Dedifferentiated amniotic fluid mesenchymal stem cell (primary cell): ENCODE results near the gene EEPD1.
"Not testable (repeated sequence)": the region's sequence is repeated elsewhere in the genome, so short reads cannot be mapped to it uniquely, and the experiment has no call there.

Experiments used
- DNase-seq: peaks from one replicate; pipeline ENCODE4 v3.0.0-alpha.2; 2016; ENCODE audit errors: extremely low spot score

EEPD1 gene

DNA sequence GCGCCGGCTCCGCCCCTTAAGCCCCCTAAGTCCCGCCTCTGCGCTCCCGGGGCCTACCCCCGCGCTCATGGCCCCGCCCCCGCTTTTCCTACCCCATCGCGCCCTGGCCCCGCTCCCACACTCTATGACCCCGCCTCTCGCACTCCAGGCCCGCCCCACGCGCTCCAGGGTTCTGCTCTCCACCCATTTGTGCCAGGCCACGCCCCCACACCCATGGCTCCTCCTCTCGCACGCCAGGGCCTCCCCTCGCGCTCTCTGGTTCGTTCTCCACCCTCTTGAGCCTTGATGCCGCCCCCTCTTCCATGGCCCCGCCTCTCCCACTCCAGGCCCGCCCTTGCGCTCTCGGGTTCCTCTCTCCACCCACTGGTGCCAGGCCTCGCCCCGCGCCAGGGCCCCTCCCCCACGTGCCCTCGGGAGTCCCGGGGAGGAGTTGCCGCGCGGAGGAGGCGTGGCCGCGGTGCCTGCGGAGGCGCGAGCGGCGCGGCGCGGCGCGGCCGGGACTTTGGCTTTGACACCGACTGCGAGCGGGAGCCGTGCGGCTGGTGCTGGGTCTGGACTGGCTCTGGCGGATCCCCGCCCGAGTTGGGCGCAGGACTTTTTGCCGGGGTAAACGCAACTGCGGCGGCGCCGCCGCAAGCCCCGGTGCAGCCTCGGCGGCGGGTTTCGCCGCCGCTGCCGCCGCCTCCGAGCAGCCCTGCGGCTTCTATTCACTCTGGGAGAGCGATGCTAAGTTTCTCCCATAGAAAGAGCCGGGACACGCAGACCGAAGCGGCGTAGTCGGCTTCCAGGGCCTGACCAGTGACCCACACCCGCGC is at the start of gene EEPD1:
Gene EEPD1, plus strand, starts transcription at position 499 of the 815 bp plus-strand sequence. CDS start 1,071 bp downstream, outside the sequence.
- DNase-seq: peak; percentile 99

DNA sequence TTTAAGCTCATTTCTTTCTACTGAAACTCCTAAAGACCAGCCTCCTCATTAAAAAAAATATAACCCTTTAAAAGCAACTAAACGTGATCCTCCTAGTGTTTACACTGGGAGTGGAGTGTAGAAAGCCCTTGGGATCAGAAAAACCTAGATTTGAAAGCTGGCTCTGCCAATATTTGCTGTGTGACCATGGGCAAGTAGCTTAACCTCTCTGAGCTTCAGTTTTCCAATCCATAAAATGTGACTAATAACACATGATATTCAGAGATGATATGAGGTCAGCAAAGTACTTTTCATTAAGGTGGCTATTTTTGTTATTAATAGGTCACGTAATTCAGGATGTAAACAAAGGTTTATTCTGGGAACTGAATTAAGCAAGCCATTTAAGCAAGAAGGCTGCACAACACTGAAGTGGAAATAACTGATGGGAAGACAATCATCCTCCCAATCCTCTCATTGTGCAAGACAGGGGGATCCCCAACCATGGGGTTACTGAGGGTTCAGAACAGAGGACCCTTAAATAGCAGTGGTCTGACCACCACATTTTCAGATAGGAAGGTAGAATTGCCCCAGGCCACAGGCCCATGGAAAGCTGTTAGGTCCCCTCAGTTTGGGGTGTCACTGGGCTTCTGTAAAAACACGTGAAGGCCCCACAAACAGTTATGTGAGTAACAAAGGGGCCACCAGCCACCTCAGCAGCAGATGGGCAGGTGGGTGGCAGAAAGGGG is 49.1 kb upstream of the EEPD1 start:
- DNase-seq: no peak

DNA sequence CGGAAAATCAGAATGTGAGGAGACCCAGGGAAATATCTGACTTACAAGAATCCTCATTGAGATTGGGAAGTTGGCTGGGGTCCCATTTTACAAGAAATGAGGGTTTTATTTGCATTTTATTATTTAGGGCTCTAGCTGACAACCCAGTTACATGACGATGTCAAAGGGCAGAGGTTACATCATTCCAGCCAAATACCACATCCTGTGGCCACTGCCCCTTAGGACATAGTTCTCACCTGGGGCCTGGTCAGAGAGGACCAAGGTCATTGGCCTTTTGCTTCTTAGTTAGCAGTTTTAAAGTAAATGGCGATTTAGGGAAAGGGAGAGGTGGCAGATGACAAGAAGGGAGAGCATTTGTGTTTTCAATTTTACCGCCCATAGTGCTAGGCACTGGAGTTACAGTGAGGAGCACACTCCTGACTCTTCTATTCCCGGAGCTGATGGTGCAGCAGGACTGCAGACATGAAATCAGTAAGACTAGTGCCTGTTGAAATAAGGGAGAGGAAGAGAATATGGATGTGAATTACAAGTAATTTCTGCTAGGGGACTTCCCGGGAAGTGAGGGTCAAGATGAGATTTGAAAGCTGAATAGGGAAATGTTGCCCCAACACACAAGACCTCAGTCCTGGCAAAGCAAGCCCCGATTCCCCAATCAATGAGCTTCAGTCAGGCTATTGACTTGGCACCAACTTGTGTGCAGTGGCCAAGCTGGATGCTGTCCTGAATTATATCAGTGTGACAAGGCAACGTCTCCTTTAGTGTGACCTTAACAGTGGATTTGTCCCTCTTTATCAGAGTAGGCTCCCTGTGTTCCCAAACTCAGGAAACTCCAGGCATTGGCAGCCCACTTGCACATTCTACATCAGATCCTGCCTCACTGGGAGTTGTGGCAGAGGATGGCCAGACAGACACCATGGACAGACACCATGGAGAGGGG is 45.8 kb upstream of the EEPD1 start:
- not testable (repeated sequence) for DNase-seq

DNA sequence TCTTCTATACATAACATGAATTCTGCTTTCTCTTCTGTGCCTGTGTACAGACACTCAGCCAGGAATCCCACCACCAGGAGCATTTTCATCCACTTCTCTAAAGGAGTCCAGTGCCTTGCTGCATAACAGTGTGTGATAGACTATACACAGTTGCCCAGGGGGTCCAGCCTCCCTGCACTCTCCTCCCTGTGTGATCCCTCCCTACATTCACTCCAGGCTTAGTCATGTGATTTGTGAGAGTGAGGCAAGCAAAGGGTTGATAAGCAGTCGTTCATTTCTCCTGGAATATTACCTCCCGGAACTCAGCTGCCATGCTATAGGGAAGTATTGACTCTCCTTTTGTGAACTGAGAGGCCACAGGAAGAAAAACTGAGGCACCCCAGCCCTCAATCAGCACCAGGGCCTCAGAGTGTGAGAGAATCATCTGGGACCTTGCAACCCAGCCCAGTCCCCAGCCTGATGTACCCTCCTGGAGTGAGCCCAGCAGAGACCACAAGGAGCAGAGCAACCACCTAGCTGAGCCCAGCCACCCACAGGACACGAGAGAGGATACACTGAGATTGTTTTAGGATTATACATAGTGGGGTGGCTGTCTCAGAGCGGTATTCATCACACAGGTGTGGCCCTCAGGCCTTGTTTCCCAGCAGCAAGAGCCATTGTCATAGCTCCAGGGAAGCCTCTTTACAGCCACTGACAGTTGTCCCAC is 45.0 kb upstream of the EEPD1 start:
- no peak for DNase-seq

DNA sequence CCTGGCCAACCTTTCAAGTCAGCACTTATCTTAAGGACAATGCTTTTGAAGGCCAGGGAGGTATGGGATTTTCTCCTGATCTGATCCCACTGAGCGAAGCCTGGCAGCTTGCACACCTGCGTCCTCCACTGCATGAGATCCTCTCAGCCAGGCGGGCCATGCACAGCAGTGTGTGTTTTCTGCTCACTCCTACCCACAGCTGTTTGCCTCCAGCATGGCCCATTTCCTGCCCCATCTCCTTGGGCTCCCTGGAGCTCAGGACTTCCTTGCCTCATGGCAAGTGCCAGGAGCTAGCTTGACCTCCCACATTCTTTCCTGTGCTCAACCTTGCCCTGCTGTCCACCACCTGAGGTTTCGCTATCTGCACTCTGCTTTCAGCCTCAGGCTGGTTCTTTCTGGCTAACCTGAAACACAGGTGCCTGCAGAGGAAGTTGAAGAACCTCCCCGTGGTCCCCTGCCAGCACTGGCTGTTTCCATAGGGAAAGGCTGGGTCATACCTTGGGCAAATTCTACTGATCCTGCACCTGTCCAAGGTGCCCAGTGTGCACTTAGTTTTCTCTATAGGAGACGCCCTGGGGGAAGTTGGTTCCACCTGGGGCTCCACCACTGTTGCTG is 43.9 kb upstream of the EEPD1 start:
- DNase-seq: no peak

DNA sequence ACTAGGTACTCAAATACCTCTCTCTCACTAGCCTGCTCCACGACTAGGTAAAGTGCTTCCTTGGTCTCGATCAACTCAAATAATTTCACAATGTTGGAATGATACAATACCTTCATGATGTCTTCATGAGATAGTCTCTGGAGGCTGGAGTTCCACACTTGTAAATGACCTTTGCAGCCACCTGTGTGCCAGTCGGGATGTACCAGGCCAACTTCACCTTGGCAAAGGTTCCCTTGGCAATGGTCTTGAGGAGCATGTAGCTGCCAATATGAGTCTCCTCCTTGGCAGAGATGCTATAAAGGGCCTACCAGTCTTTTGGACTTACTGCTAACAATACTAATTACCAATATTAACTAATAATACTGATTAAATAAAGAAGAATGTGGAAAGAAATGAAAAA is 42.5 kb upstream of the EEPD1 start:
- DNase-seq: no peak

DNA sequence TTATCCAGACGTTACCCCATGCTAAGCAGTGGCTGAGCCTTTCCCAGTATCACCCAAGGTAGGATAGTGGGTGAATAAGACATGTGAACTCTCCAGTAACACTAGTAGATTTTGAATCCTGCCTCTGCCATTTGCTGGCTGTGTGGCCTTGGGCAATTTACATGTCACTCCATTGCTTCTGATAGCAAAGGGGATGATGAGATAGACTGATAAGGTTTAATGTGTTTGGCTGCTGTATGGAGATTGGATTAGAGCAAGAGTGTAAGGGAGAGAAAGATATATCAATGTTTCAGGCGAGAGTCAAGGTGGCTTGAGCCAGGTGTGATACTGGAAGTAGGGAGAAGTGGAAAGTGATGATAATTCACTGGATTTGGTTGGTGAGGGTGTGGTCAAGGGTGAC is 40.1 kb upstream of the EEPD1 start:
- no peak for DNase-seq

DNA sequence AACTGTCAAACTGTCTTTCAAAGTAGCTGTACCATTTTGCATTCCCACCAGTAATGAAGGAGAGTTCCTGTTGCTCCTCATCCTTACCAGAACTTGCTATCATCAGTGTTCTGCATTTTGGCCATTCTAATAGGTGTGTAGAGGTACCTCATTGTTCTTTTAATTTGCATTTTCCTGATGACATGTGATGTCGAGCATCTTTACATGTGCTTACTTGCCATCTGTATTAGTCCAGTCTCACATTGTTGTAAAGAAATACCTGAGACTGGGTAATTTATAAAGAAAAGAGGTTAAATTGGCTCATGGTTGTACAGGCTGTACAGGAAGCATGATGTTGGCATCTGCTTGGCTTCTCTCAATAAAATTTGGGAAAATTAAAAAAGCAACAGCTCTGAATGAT is 38.7 kb upstream of the EEPD1 start:
- DNase-seq: no peak

DNA sequence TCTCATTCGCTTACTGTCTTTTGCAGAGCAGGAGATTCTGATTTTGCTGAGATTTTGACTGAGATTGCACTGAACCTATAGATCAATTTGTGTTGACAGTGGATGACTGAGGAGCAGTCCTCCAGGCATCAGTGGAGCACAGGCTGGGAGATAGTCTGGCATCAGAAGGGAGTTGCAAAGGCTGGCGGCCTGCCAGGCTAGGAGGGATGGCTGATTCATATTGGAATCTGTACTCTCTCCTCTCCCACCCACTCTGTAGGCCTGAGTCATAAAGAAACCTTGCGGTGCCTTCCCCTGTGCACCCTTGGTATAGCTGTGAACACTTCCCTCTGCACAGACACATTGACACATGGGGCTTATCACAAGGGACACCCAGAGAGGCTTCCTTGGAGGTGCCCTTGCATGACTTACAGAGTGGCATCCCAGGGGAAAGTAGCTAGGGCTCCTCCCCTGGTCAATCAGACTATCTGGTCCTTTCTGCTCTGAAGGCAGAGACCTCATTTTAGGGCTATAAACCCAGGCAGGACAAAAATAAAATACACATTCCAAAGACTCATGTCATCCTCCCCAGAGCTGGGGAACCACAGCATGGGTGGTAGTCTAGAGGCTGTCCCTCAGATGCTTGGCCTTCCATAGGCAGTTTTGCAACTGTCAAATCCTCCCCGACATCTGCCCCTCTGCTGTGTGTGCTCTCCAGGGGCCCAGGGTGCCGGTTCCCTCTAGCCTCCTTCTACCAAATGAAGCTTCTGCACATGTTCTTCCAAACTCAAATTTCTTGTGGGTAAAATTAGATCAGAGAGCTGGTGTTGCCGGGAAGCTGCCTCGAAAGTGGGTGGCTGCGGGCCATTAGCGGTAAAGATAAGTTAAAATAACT is 37.4 kb upstream of the EEPD1 start:
- DNase-seq: peak; percentile 91

DNA sequence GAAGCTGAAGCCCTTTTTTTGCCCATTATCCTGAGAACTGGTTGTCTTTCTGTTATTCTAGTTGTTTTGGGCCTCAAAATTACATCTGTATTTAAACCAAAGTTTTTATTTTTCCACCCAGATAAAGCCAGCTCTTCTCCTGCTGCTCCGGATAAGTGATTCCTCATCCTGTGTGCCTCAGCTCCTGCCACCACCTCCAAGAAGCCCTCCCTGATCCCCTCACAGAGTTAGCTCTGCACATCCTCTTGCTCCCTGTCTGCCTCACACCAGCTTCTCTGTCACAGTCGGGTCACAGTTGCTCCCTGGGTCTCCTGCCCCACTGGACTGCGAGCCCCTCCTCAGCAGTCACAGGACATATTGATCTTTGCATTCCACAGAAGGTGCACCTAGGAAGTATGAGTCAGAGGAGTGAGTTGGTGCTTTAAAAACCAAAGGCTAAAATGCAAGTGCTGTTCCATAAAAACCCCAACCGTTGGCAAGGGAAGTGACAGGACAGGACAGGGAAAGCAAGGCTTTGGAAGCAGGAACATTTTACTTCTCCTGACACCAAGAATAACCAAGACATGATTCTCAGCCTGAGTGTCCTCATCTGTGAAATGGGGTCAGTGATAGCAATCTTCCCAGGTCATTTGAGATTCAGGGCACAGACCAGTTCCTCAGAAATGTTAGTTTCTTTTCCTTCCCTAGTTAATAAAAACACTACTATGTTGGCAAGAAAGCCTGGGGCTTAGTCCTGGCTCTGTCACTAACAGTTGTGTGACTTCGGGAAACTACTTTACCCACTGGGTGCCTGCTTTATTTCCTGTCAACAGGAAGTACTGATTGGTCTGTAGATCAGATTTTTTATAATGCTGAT is 36.5 kb upstream of the EEPD1 start:
- no peak for DNase-seq

DNA sequence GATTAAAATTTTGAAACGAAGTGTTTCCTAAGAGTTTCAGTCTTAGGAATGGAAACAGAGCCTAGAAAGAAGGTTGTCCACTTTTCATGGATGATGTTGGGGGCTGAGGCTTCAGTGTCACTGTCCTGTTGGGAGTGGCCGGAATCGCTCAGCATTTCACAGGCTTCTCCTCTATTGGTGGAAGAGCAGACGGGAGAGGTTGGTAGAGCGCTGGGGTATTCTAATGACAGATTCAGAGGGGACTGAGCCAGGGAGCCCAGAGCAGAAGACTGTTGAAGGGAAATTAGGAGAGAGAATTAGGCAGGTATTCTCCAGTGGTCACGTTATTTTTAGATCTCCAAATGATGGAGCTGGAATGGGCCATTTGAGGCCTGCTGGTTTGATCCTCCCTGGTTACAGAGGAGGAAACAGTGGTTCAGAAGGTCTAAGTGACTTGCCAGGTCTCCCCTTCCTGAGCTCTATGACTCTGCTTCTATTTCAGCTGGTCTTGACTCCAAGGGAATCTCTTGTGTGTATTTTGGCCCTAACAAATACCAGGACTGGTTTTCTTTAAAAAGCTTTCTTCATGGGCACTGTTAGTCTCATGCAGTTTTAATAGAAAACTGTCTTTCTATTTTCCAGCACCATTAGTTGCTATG is 35.7 kb upstream of the EEPD1 start:
- no peak for DNase-seq

DNA sequence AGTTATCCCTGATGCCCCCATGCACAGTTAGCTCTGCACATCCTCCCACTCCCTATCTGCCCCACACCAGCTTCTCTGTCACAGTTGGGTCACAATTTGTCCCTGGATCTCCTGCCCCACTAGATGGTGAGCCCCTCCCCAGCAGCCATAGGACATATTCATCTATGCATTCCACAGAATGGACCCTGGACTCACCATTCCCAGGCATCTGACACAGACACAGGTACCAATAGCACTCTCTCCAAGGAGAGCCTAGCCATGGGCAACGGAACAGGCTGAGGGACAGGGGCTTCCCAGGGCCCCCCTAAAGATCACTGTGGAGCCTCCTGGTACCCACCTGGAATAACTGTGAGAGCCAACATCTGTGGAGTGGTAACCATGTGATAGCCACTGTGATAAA is 34.7 kb upstream of the EEPD1 start:
- DNase-seq: no peak

DNA sequence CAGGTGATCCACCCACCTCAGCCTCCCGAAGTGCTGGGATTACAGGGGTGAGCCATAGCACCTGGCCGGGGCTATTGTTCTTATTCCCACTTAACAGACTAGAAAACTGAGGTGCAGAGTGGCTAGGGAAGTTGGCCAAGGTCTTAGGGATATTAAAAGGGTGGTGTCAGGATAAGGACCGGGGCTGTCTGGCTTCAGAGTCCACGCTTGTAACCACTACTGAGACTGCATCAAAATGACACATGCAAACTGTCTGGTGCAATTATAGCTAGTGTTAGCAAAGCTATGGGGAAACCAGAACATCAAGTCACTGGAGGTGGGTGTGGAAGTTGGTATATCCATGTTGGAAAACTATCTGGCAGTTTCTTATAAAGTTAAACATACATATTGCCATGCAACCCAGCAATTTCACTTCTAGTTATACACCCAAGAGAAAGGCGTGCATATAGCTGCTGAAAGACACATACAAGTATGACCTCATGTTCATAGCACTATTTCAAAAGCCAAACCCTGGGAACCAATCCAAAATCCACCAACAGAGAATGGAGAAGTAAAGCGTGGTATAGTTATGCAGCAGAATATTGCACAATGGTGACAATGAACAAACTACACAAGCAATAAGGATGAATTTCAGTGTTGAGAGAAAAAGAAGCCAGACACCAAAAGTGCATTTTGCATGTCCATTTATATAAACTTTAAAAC is 33.9 kb upstream of the EEPD1 start:
- DNase-seq: peak; percentile 97

DNA sequence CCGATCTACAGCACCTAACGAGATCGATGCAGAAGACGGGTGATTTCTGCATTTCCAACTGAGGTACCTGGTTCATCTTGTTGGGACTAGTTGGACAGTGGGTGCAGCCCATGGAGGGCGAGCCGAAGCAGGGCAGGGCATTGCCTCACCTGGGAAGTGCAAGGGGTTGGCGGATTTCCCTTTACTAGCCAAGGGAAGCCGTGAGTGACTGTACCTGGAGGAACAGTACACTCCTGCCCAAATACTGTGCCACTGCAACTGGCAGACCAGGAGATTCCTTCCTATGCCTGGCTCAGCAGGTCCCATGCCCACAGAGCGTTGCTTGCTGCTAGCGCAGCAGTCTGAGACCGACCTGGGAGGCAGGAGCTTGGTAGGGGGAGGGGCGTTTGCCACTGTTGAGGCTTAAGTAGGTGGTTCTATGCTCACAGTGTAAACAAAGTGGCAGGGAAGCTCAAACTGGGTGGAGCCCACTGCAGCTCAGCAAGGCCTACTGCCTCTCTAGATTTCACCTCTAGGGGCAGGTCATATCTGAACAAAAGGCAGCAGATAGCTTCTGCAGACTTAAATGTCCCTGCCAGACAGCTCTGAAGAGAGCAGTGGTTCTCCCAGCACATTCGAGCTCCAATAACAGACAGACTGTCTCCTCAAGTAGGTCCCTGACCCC is 32.9 kb upstream of the EEPD1 start:
- not testable (repeated sequence) for DNase-seq

DNA sequence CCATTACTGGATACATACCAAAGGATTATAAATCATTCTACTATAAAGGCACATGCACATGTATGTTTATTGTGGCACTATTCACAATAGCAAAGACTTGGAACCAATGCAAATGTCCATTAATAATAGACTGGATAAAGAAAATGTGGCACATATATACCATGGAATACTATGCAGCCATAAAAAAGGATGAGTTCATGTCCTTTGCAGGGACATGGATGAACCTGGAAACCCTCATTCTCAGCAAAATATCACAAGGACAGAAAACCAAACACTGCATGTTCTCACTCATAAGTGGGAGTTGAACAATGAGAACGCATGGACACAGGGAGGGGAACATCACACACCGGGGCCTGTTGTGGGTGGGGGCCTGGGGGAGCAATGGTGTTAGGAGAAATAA is 27.4 kb upstream of the EEPD1 start:
- DNase-seq: not testable (repeated sequence)

DNA sequence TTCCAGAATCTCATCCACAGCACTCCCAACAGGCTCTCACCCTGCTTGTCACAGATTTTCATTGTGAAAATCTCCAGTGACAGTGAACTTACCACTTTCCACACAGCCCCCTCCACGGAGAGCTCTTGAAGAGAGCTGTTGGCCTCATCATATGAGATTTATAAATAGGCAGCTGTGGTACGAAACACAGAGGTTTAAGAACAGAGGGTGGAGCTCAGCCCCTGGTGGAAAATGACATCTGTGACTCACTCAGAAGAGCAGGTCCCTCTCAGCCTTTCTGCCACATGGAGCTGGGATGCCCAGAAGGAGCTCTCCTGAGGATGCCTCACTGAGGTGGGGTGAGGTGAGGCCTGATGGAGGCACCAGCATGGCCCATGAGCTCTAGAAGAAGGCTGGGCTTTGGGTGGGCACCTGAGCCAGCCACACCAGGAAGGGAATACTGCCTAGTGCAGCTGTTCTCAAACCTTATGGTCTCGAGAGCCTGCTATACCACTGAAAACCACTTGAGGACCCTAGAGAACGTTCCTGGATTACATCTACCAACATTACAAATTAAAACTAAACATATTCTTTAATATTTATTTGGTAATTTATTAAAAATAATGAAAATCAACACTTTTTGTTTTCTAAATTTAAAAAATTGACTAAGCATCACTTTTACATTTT is 25.8 kb upstream of the EEPD1 start:
- no peak for DNase-seq
